ENCODE results near the gene HCCS.

GRCh38 chrX:11113731-11114130 is 2.6 kb downstream of the HCCS start:
- TF ChIP-seq CTCF (IDR thresholded peaks at IDR 0.05; ENCODE audit: low read length) (no peak), EZH2 (IDR thresholded peaks at IDR 0.05; ENCODE audit: borderline replicate concordance, low read length) (no peak)

Measured in OCI-LY1 (cell line).